GM13976 (cell line): ENCODE results near the gene KLHL9.

Experiments
- DNase-seq: peaks from one replicate; pipeline ENCODE4 v3.0.0; 2012; ENCODE audit warnings: low spot score
- CTCF ChIP-seq: IDR thresholded peaks from 2 replicates; pipeline ENCODE4 v1.5.1; 2012; ENCODE audit warnings: borderline replicate concordance, mild to moderate bottlenecking; ENCODE audit not compliant: insufficient read depth; ENCODE audit errors: extremely low read depth, missing control alignments, control extremely low read depth
- in situ Hi-C: fragments of 300-500 bp; cut with MboI; formaldehyde crosslinking; loops from one replicate; pipeline ENCODE4 v1.12.0; 2022; ENCODE audit warnings: low sequenced_read_pairs, mixed read lengths, inconsistent platforms; ENCODE audit not compliant: unreplicated experiment

Gene KLHL9

GRCh38 chr9:21281275-21281674 is 53.9 kb downstream of the KLHL9 start:
- in situ Hi-C loops = no loop called here
- no peak for DNase-seq
- TF ChIP-seq CTCF = no peak
